CD4-positive, alpha-beta memory T cell (primary cell): ENCODE results near the gene SH3BGRL. TPM values are rescaled to one million over a fixed set of nuclear protein-coding genes. Genes with fewer than 3 reads are reported as not detected.
A peak's percentile ranks its signal among the peaks of the same experiment; 100 is the strongest.

ENCODE experiments used
- CTCF ChIA-PET: fragments of 350-600 bp; sonication (Branson Sonifier 250); formaldehyde crosslinking; loops from one replicate; lab custom pipeline; 2021; ENCODE audit warnings: inconsistent platforms; ENCODE audit not compliant: partially characterized antibody; lab: Charles Lee
- POLR2A ChIA-PET: fragments of 350-600 bp; sonication (Branson Sonifier 250); formaldehyde crosslinking; loops from one replicate; lab custom pipeline; 2021; ENCODE audit not compliant: partially characterized antibody; lab: Charles Lee
- DNase-seq, 5 donors: peaks; one replicate each; pipeline versions ENCODE4 v3.0.0 to v3.0.0-alpha.2; 2020 to 2022; ENCODE audit warnings: mixed read lengths in 1 of 5
- H3K27ac ChIP-seq: one replicate; pipeline ENCODE4 v1.7.0; 2013; ENCODE audit warnings: low read depth, low read length
- H3K27me3 ChIP-seq: 2 replicates; pipeline ENCODE4 v1.7.0; 2013; ENCODE audit warnings: mild to moderate bottlenecking, low read length, moderate library complexity; ENCODE audit not compliant: insufficient read depth
- H3K36me3 ChIP-seq: 2 replicates; pipeline ENCODE4 v1.7.0; 2013; ENCODE audit warnings: mild to moderate bottlenecking, low read length, moderate library complexity; ENCODE audit not compliant: insufficient read depth
- H3K4me1 ChIP-seq: 2 replicates; pipeline ENCODE4 v1.7.0; 2013; ENCODE audit warnings: mild to moderate bottlenecking, low read length, moderate library complexity; ENCODE audit not compliant: insufficient read depth
- H3K4me3 ChIP-seq, 2 donors: one replicate each; pipeline ENCODE4 v1.7.0; 2013; ENCODE audit warnings: low read length in 2 of 2, mild to moderate bottlenecking in 1 of 2
- H3K9me3 ChIP-seq, 2 donors: one replicate each; pipeline ENCODE4 v1.7.0; 2013; ENCODE audit warnings: low read length in 2 of 2, control low read depth in 1 of 2; ENCODE audit not compliant: control insufficient read depth in 1 of 2
- H3K27ac Mint-ChIP-seq, 7 donors: one replicate each; pipeline ENCODE4 v1.8.0; 2020 to 2021; ENCODE audit warnings: mixed read lengths in 7 of 7, mild to moderate bottlenecking in 6 of 7, inconsistent platforms in 3 of 7, moderate library complexity in 3 of 7
- H3K27me3 Mint-ChIP-seq, 2 donors: one replicate each; pipeline ENCODE4 v1.8.0; 2020 to 2021; ENCODE audit warnings: mixed read lengths in 2 of 2
- H3K36me3 Mint-ChIP-seq, 2 donors: one replicate each; pipeline ENCODE4 v1.8.0; 2020 to 2021; ENCODE audit warnings: mixed read lengths in 2 of 2, inconsistent platforms in 1 of 2, mild to moderate bottlenecking in 1 of 2
- H3K4me1 Mint-ChIP-seq, 4 donors: one replicate each; pipeline ENCODE4 v1.8.0; 2020 to 2021; ENCODE audit warnings: mixed read lengths in 4 of 4, mild to moderate bottlenecking in 1 of 4
- H3K4me3 Mint-ChIP-seq, 8 donors: one replicate each; pipeline ENCODE4 v1.8.0; 2020 to 2021; ENCODE audit warnings: mixed read lengths in 8 of 8, mild to moderate bottlenecking in 7 of 8, moderate library complexity in 6 of 8, inconsistent platforms in 3 of 8
- H3K9me3 Mint-ChIP-seq, 8 donors: one replicate each; pipeline ENCODE4 v1.8.0; 2020 to 2021; ENCODE audit warnings: mixed read lengths in 8 of 8, mild to moderate bottlenecking in 5 of 8, inconsistent platforms in 3 of 8, moderate library complexity in 1 of 8
- intact Hi-C: fragments of 100-400 bp; cut with micrococcal nuclease; formaldehyde crosslinking; loops from one replicate; pipeline ENCODE4 v1.15.1; 2023
- polyA plus RNA-seq, 2 donors: library from polyadenylated mRNA; unstranded; fragments of 300-500 nt; fragmentation: Illumina TruSeq; gene quantifications; one replicate each; pipeline ENCODE4 v1.2.3, GENCODE V29; 2021
- total RNA-seq, 2 experiments: library from RNA; stranded (reverse); gene quantifications; one replicate each; pipeline ENCODE4 v1.2.3, GENCODE V29; 2021

Gene SH3BGRL
- total and polyA plus RNA-seq, 4 experiments from 2014 or later: 81.4 to 242 (median 134) TPM

DNA sequence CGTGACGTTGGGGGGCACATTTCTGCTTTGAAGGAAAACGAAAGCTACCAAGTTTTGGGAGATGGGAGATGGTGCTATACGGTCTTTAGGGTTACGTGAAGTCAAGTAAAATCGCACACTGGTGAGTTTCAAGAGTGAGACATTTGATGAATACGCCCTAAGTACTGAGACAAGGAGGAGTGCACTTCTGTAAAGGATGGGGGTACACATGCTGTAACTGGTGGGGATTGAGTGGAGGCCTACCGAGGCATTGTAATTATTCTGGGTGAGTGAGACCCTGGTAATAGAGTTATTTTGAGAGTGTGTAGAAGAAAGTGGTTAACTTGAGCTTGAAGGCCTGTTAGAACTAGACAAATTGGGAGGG, 536 bp downstream of the SH3BGRL start:
- peak overlapping the region; percentile 74 for H3K27ac ChIP-seq
- peak overlapping the region; percentile 92 to 97 (median 94) for H3K27ac Mint-ChIP-seq
- ChIA-PET POLR2A (interaction anchor here (2.3 kb wide), 1 partner anchor 393 kb away, joined by 20 read pairs; the partner anchor contains the start of gene BRWD3), CTCF (interaction anchor here (1.1 to 1.3 kb wide), 2 partner anchors 8 to 394 kb away, joined by 3 to 4 read pairs; no protein-coding TSS in a partner anchor)
- no peaks in the 10 kb centered on the region for H3K27me3 ChIP-seq
- H3K36me3 ChIP-seq: no peaks in the 10 kb centered on the region
- peaks cover 22 to 70% (median 37%) of the 10 kb centered on the region in 4 donors for H3K4me1 Mint-ChIP-seq
- H3K4me1 ChIP-seq: peaks cover 39% of the 10 kb centered on the region
- peak in 2 of 5 donors; percentile 4 to 11 for DNase-seq
- H3K9me3 Mint-ChIP-seq: no peaks in the 10 kb centered on the region
- H3K4me3 ChIP-seq: peak overlapping the region; percentile 84 to 88
- peak overlapping the region; percentile 85 to 98 (median 94) for H3K4me3 Mint-ChIP-seq
- no peaks in the 10 kb centered on the region for H3K9me3 ChIP-seq
- H3K36me3 Mint-ChIP-seq: peaks cover 0 to 26% of the 10 kb centered on the region in 2 donors
- intact Hi-C loops: loop anchor here (2.0 kb wide), 2 partner anchors 82 to 392 kb away; no protein-coding TSS in a partner anchor
- H3K27me3 Mint-ChIP-seq: no peaks in the 10 kb centered on the region

DNA sequence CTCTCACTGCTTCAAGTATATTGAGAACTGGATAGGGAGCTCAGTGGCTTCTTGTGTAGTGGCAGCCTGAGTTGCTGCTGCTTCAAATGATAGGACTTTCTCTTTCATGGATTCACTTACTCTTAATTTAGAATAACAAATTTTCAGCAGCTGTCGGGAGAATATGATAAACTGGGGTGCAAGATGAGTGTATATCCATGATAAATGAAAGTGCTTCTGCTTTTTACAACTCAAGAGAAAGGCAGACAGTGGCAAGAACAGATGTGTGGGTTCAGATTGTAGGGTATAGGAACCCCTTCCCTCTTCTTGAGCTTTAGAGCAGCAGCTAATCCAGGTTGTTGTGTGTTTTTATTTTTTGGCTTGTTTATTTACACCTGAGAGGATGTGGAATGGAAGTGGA, 1.0 kb downstream of the SH3BGRL start:
- peak overlapping the region; percentile 85 to 98 (median 94) for H3K4me3 Mint-ChIP-seq
- H3K4me3 ChIP-seq: peak overlapping the region; percentile 84 to 88
- H3K27me3 ChIP-seq: no peaks in the 10 kb centered on the region
- H3K36me3 Mint-ChIP-seq: peaks cover 0 to 26% of the 10 kb centered on the region in 2 donors
- ChIA-PET POLR2A (interaction anchor here (2.3 kb wide), 1 partner anchor 394 kb away, joined by 20 read pairs; the partner anchor contains the start of gene BRWD3), CTCF (no interaction called here)
- peak overlapping the region; percentile 92 to 97 (median 94) for H3K27ac Mint-ChIP-seq
- H3K27me3 Mint-ChIP-seq: no peaks in the 10 kb centered on the region
- no peak for DNase-seq
- peaks cover 39% of the 10 kb centered on the region for H3K4me1 ChIP-seq
- no peaks in the 10 kb centered on the region for H3K9me3 ChIP-seq
- H3K9me3 Mint-ChIP-seq: no peaks in the 10 kb centered on the region
- peak overlapping the region; percentile 74 for H3K27ac ChIP-seq
- intact Hi-C loops: loop anchor here (2.0 kb wide), 2 partner anchors 82 to 392 kb away; no protein-coding TSS in a partner anchor
- H3K36me3 ChIP-seq: no peaks in the 10 kb centered on the region
- peaks cover 22 to 70% (median 39%) of the 10 kb centered on the region in 4 donors for H3K4me1 Mint-ChIP-seq

DNA sequence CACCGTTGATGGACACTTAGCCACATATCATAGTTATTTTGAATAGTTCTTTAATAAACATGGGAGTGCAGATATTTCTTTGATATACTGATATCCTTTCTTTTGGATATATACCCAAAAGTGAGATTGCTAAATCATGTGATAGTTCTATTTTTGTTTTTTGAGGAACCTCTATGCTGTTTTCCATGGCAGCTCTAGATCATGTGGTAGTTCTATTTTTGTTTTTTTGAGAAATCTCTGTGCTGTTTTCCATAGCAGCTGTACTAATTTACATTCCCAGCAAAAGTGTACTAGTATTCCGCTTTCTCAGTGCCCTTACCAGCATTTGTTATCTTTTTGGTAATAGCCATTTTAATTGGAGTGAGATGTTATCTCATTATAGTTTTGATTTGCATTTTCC, 3.6 kb downstream of the SH3BGRL start:
- DNase-seq: no peak
- Histone ChIP-seq H3K4me3 (no peak overlapping the region), H3K36me3 (no peaks in the 10 kb centered on the region), H3K27me3 (no peaks in the 10 kb centered on the region), H3K4me1 (peaks cover 39% of the 10 kb centered on the region), H3K9me3 (no peaks in the 10 kb centered on the region), H3K27ac (no peak overlapping the region)
- no peaks in the 10 kb centered on the region for H3K27me3 Mint-ChIP-seq
- no peaks in the 10 kb centered on the region for H3K9me3 Mint-ChIP-seq
- peak overlapping the region in 1 of 8 donors; percentile 23 for H3K4me3 Mint-ChIP-seq
- ChIA-PET CTCF (interaction anchor here (1.7 kb wide), 1 partner anchor 10 kb away, joined by 5 read pairs; no protein-coding TSS in a partner anchor), POLR2A (no interaction called here)
- H3K4me1 Mint-ChIP-seq: peaks cover 25 to 67% (median 40%) of the 10 kb centered on the region in 4 donors
- peaks cover 0 to 27% of the 10 kb centered on the region in 2 donors for H3K36me3 Mint-ChIP-seq
- peak overlapping the region in 1 of 7 donors; percentile 14 for H3K27ac Mint-ChIP-seq
- intact Hi-C loops: no loop called here

- H3K27ac Mint-ChIP-seq: peak overlapping the region in 2 of 7 donors; percentile 2 to 21
These were observed 4.6 kb downstream of the SH3BGRL start for GRCh38 chrX:81206476-81206875.

GRCh38 chrX:81208916-81209315, 7.0 kb downstream of the SH3BGRL start:
- no peak for DNase-seq
- Mint-ChIP-seq H3K4me3 (no peak overlapping the region), H3K36me3 (peaks cover 0 to 22% of the 10 kb centered on the region in 2 donors), H3K27ac (no peak overlapping the region), H3K27me3 (no peaks in the 10 kb centered on the region), H3K4me1 (peaks cover 20 to 41% (median 30%) of the 10 kb centered on the region in 4 donors), H3K9me3 (peaks cover 0 to 3% (median 0%) of the 10 kb centered on the region in 8 donors)
- Histone ChIP-seq H3K36me3 (no peaks in the 10 kb centered on the region), H3K4me1 (peaks cover 26% of the 10 kb centered on the region), H3K27me3 (no peaks in the 10 kb centered on the region), H3K27ac (no peak overlapping the region), H3K9me3 (no peaks in the 10 kb centered on the region), H3K4me3 (no peak overlapping the region)
- CTCF ChIA-PET: no interaction called here
- intact Hi-C loops: no loop called here
- POLR2A ChIA-PET: no interaction called here

More at GRCh38 chrX:81206476-81206875, 4.6 kb downstream of the SH3BGRL start:
- Mint-ChIP-seq H3K4me3 (peak overlapping the region in 3 of 8 donors; percentile 1 to 15 (median 4)), H3K27me3 (no peaks in the 10 kb centered on the region), H3K36me3 (peaks cover 0 to 32% of the 10 kb centered on the region in 2 donors), H3K4me1 (peaks cover 18 to 59% (median 33%) of the 10 kb centered on the region in 4 donors), H3K9me3 (peaks cover 0 to 3% (median 0%) of the 10 kb centered on the region in 8 donors)
- no peaks in the 10 kb centered on the region for H3K27me3 ChIP-seq
- no peaks in the 10 kb centered on the region for H3K36me3 ChIP-seq
- intact Hi-C loops: no loop called here
- peaks cover 34% of the 10 kb centered on the region for H3K4me1 ChIP-seq
- no peaks in the 10 kb centered on the region for H3K9me3 ChIP-seq
- ChIA-PET CTCF (no interaction called here), POLR2A (no interaction called here)
- H3K27ac ChIP-seq: no peak overlapping the region
- no peak for DNase-seq
- H3K4me3 ChIP-seq: no peak overlapping the region

DNA sequence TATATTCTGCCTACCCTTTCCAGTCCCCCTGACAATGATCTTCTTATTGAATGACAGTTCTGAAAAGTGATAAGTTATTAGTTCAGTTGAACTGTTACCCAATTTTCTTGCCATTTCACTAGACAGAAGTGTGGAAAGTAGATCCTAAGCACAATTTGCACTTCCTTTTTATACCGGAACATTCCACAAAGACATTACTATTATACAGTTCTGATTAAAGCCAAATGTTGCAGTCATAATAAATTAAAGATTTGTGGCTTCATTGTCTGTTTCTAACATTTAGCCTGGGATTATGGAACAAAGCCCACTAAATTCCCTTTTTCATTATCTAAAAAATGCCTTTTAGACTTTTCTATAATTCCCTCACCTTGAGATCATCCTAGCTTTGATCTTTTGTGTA, 13.8 kb downstream of the SH3BGRL start:
- ChIA-PET CTCF (no interaction called here), POLR2A (no interaction called here)
- peaks cover 0 to 8% of the 10 kb centered on the region in 2 donors for H3K36me3 Mint-ChIP-seq
- Histone ChIP-seq H3K36me3 (no peaks in the 10 kb centered on the region), H3K27me3 (no peaks in the 10 kb centered on the region), H3K27ac (no peak overlapping the region), H3K4me1 (no peaks in the 10 kb centered on the region), H3K9me3 (no peaks in the 10 kb centered on the region), H3K4me3 (no peak overlapping the region)
- H3K27me3 Mint-ChIP-seq: no peaks in the 10 kb centered on the region
- H3K9me3 Mint-ChIP-seq: peaks cover 0 to 3% (median 0%) of the 10 kb centered on the region in 8 donors
- no peak overlapping the region for H3K4me3 Mint-ChIP-seq
- H3K4me1 Mint-ChIP-seq: peaks cover 26 to 55% (median 34%) of the 10 kb centered on the region in 4 donors
- no peak overlapping the region for H3K27ac Mint-ChIP-seq
- intact Hi-C loops: no loop called here
- DNase-seq: no peak

DNA sequence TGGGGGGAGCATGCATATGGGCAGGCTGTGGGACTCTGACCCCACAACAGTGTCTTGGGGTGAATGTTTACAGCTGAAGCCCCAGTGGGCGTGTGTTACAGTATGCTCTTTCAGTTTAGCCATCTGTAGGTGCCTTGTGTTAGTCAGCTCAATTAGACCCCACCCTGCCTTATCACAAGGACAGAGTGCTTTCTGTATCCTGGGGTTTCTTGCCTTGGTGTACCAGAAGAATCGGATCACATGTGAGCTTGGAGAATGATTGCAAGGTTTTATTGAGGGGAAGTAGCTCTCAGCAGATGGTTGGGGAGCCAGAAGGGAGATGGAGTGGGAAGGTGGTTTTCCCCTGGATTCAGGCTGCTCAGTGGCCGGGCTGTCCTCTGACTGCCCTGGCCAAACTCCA, 27.3 kb downstream of the SH3BGRL start:
- H3K4me1 Mint-ChIP-seq: peaks cover 6 to 16% (median 15%) of the 10 kb centered on the region in 4 donors
- no peaks in the 10 kb centered on the region for H3K4me1 ChIP-seq
- ChIA-PET CTCF (interaction anchor here (0.6 kb wide), 1 partner anchor 1225 kb away, joined by 3 read pairs; no protein-coding TSS in a partner anchor), POLR2A (interaction anchor here (1.0 kb wide), 1 partner anchor 20 kb away, joined by 3 read pairs; no protein-coding TSS in a partner anchor)
- no peaks in the 10 kb centered on the region for H3K9me3 ChIP-seq
- H3K4me3 Mint-ChIP-seq: no peak overlapping the region
- H3K9me3 Mint-ChIP-seq: no peaks in the 10 kb centered on the region
- H3K27ac ChIP-seq: no peak overlapping the region
- no peaks in the 10 kb centered on the region for H3K27me3 ChIP-seq
- no peaks in the 10 kb centered on the region for H3K27me3 Mint-ChIP-seq
- H3K36me3 ChIP-seq: no peaks in the 10 kb centered on the region
- H3K36me3 Mint-ChIP-seq: peaks cover 4 to 5% of the 10 kb centered on the region in 2 donors
- H3K27ac Mint-ChIP-seq: peak overlapping the region in 1 of 7 donors; percentile 53
- intact Hi-C loops: no loop called here
- no peak overlapping the region for H3K4me3 ChIP-seq
- DNase-seq: no peak
